Mammary epithelial cell (primary cell): ENCODE data around the gene PTPRU.

Experiments used
- CTCF ChIP-seq, 2 donors: IDR thresholded peaks in 1 of 2; conservative IDR thresholded peaks in 1 of 2; 2 replicates each; pipeline ENCODE4 v1.5.1; 2011 to 2012; ENCODE audit warnings: inconsistent platforms in 2 of 2, low read length in 2 of 2, mild to moderate bottlenecking in 2 of 2, control low read depth in 1 of 2, low read depth in 1 of 2; ENCODE audit not compliant: insufficient read depth in 1 of 2; ENCODE audit errors: extremely low read depth in 1 of 2
- EZH2 ChIP-seq: IDR thresholded peaks from 2 replicates; pipeline ENCODE4 v1.6.1; 2012; ENCODE audit warnings: low read length, inconsistent platforms, borderline replicate concordance

DNA sequence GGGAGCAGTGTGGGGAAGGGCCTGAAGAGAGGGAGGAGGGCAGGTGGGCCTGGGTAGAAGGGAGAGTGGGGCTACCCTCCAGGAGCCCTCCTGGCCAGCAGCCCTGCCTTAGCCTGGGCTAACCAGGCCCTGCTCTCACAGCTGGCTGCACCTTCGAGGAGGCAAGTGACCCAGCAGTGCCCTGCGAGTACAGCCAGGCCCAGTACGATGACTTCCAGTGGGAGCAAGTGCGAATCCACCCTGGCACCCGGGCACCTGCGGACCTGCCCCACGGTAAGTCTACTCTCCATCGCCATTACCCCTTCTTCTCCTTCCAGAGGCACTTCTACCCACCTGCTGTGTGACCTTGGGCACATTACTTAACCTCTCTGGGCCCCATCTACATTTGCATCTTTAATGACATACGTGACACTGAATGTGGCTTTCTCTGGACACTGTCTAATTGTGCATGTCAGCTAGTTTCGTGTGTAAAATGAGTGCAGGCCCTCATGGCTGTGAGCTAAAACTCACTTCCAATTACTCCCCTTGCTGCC is 18.9 kb downstream of the PTPRU start:
- TF ChIP-seq EZH2 (no peak), CTCF (conservative IDR thresholded peaks at IDR 0.05 in 1 of 2, IDR thresholded peaks at IDR 0.05 in 1 of 2; ENCODE audit: extremely low read depth in 1 of 2, insufficient read depth in 1 of 2, low read depth in 1 of 2, low read length in 2 of 2) (no peak)
